Effector memory CD4-positive, alpha-beta T cell (primary cell): ENCODE data around the gene TSPAN3.

Experiments used
- DNase-seq, 3 donors: peaks; one replicate each; pipeline ENCODE4 v3.0.0-alpha.2; 2020
- H3K27ac ChIP-seq: 2 replicates; pipeline ENCODE4 v1.7.0; 2013; ENCODE audit warnings: mild to moderate bottlenecking, low read length, moderate library complexity; ENCODE audit not compliant: insufficient read depth, poor library complexity, severe bottlenecking
- H3K27me3 ChIP-seq: replicated peaks from 2 replicates; pipeline ENCODE4 v1.7.0; 2013; ENCODE audit warnings: mild to moderate bottlenecking, low read length; ENCODE audit not compliant: insufficient read depth, control insufficient read depth, poor library complexity, severe bottlenecking
- H3K36me3 ChIP-seq: 2 replicates; pipeline ENCODE4 v1.7.0; 2013; ENCODE audit warnings: mild to moderate bottlenecking, low read length, moderate library complexity; ENCODE audit not compliant: control insufficient read depth, insufficient read depth
- H3K4me1 ChIP-seq: 2 replicates; pipeline ENCODE4 v1.7.0; 2013; ENCODE audit warnings: low read length, mild to moderate bottlenecking; ENCODE audit not compliant: control insufficient read depth, insufficient read depth, poor library complexity, severe bottlenecking
- H3K4me3 ChIP-seq: 2 replicates; pipeline ENCODE4 v1.7.0; 2013; ENCODE audit warnings: low read length, low read depth, mild to moderate bottlenecking; ENCODE audit not compliant: insufficient read depth, poor library complexity, severe bottlenecking
- H3K9me3 ChIP-seq: 2 replicates; pipeline ENCODE4 v1.7.0; 2013; ENCODE audit warnings: mild to moderate bottlenecking, low read length, moderate library complexity; ENCODE audit not compliant: control insufficient read depth

TSPAN3 gene

DNA sequence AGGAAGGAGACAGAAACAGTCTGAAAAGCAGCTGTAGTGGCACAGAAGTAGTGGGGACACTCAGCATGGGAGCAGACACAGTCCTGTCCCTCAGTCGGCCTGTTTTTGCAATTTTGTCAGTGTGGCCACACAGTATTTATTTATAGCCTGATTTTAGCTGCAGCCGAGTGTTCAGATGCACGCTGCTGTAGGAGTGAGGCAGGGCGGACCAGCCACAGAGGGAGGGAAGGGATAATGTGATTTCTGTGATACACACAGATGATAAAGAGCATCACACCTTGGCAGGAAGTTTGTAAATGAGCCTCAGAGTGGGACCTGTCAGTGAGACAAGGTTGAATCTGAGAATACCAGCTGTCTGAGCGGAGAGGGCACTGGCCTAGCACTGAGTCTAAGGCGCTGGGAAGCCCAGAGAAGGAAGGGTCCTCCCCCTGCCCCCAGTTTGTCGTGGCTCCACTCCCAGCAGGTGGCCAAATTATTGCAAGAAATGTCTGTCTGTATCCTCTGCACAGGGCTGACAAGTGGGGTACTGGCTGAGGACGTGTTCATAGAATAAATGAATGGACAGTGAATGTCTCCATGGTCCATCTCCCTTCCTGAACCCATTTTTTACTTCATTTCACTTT lies 72.1 kb downstream of the TSPAN3 start:
- Histone ChIP-seq H3K9me3 (no peaks in the 10 kb centered on the region), H3K27me3 (no peaks in the 10 kb centered on the region), H3K4me3 (peak overlapping the region; percentile 4), H3K36me3 (peaks cover 16% of the 10 kb centered on the region), H3K4me1 (peaks cover 96% of the 10 kb centered on the region), H3K27ac (peak overlapping the region; percentile 85)
- no peak for DNase-seq

DNA sequence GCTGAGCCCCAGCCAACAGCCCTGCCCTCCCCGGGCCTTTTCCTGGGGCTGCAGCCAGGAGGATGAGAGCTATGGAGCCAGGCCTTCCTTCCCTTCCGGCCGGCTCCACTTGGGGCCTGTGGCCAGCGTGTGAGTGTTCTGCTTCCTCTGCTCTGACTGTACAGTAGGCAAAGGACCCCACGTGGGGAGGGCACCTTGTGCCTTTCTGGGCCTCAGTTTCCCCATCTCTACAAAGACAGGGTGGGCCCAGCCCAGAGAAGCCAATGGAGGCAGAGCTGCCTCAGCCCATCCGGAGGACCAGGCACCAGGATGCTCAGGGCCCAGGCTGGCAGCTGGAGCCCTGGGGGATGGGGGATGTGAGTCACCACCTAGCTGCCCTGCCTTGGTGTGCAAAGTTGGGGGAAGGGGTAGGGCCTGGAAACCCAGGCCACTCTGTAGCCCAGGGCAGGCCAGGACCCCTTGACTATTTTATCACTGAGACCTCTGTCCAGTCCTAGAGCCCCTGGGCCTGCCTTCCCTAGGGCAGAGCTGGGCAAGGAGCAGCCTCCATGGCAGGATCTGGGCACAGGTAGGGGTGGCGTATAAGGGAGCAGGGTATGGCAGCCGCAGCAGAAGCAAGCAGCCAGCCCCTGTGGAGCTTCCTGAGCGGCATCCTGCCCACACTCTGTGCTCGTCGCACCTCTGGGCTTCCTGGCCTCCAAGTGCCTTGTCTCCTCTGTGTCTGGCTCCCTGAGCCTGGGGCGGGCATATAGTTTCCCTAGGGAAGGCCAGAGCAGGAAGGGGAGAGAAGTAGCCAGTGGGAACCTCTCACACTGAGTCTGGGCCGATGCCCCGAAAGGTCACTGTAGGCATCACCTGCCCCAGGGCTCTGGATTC lies 74.1 kb downstream of the TSPAN3 start:
- Histone ChIP-seq H3K9me3 (no peaks in the 10 kb centered on the region), H3K4me3 (peak overlapping the region; percentile 61), H3K27ac (peak overlapping the region; percentile 85), H3K36me3 (peaks cover 16% of the 10 kb centered on the region), H3K4me1 (peaks cover 82% of the 10 kb centered on the region), H3K27me3 (no peaks in the 10 kb centered on the region)
- peak in 1 of 3 donors; percentile 47 for DNase-seq

DNA sequence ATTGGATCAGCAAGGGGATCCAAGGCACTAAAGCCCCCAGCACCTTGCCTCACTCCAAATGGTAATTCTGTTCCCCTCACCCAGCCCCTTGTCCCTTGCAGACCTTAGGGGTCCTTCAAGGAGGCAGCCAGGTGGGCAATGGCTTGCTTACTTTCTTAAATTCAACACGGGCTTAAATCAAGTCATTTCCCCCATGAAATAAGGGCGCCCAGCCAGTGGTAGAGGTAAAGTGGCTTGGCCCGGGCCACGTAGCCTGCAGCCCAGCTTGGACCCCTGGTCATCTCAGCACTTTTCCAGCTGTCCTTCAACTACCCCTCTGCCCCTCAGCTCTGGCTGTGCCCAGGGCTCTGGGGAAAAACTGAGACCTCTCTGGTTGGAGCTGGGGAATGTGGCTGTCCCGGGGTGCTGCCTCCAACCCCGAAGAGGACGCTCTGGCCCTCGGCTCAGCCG lies 74.8 kb downstream of the TSPAN3 start:
- Histone ChIP-seq H3K27me3 (no peaks in the 10 kb centered on the region), H3K4me3 (peak overlapping the region; percentile 61), H3K4me1 (peaks cover 76% of the 10 kb centered on the region), H3K36me3 (peaks cover 10% of the 10 kb centered on the region), H3K9me3 (no peaks in the 10 kb centered on the region), H3K27ac (peak overlapping the region; percentile 85)
- no peak for DNase-seq

DNA sequence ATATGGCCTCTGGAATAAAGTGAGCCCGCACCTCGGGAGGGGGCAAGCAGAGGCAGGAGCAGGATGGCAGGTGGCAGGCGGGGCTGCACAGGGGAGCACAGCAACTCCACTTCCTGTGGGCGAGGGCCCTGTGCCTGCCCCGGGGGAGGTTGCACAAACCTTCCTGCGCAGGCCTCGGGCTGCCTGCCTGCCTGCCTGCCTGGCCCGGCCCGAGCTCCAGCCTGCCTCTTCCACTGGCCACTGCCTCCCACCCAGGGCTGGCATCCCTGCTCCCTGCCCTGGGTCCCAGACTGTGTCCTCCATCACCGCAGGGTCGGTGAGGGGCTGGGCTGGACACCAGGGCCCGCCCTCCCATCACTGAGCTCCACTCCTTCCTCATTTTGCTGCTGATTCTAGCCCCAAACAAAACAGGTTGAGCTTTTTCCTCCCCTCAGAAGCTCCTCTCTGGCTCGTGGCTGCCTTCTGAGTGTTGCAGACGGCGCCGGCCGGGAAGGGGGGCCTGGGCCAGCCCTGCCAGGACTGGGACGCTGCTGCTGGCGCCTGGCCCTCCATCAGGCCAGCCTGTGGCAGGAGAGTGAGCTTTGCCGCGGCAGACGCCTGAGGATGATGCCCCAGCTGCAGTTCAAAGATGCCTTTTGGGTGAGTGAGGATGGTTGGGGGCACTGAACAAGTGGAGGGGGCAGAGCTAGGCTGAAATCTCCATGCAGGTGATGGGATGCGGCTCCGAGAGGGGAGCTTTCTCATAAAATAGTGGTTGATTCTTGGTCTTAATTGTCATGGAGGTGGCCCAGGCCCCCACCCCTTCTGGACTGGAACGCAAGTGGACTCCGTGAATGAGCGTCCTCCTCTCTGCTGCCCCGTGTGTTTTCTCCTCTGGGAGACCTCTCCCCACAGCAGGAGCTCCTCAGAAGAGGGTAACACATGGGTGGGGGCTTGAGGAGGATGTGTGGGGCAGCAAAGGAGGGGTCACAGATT lies 75.7 kb downstream of the TSPAN3 start, which contains the start of gene PSTPIP1:
Gene PSTPIP1, plus strand, starts transcription at position 156 of the 975 bp plus-strand sequence. Its CDS starts 448 bp downstream, at position 604.
- peak within 1 kb of the TSS; percentile 61 for H3K4me3 ChIP-seq
- peak; percentile 36 to 51 (median 49) for DNase-seq
- H3K36me3 ChIP-seq = peaks cover 3% of the 10 kb centered on the region
- H3K27ac ChIP-seq = peak within 1 kb of the TSS; percentile 85
- H3K27me3 ChIP-seq = no peaks in the 10 kb centered on the region
- no peaks in the 10 kb centered on the region for H3K9me3 ChIP-seq
- H3K4me1 ChIP-seq = peaks cover 69% of the 10 kb centered on the region

GRCh38 chr15:76994496-76994895 lies 76.4 kb downstream of the TSPAN3 start:
- Histone ChIP-seq H3K27ac (peak overlapping the region; percentile 85), H3K4me1 (peaks cover 62% of the 10 kb centered on the region), H3K9me3 (no peaks in the 10 kb centered on the region), H3K27me3 (no peaks in the 10 kb centered on the region), H3K4me3 (peak overlapping the region; percentile 61), H3K36me3 (peaks cover 1% of the 10 kb centered on the region)
- no peak for DNase-seq

GRCh38 chr15:76994001-76994400 lies 76.9 kb downstream of the TSPAN3 start:
- no peaks in the 10 kb centered on the region for H3K36me3 ChIP-seq
- H3K4me1 ChIP-seq = peaks cover 58% of the 10 kb centered on the region
- H3K9me3 ChIP-seq = no peaks in the 10 kb centered on the region
- peak overlapping the region; percentile 61 for H3K4me3 ChIP-seq
- DNase-seq = peak; percentile 45 to 58 (median 46)
- no peaks in the 10 kb centered on the region for H3K27me3 ChIP-seq
- peak overlapping the region; percentile 85 for H3K27ac ChIP-seq

GRCh38 chr15:76993114-76993725 lies 77.7 kb downstream of the TSPAN3 start:
- Histone ChIP-seq H3K9me3 (no peaks in the 10 kb centered on the region), H3K36me3 (no peaks in the 10 kb centered on the region), H3K27ac (peak overlapping the region; percentile 85), H3K27me3 (no peaks in the 10 kb centered on the region), H3K4me3 (no peak overlapping the region), H3K4me1 (peaks cover 58% of the 10 kb centered on the region)
- no peak for DNase-seq

DNA sequence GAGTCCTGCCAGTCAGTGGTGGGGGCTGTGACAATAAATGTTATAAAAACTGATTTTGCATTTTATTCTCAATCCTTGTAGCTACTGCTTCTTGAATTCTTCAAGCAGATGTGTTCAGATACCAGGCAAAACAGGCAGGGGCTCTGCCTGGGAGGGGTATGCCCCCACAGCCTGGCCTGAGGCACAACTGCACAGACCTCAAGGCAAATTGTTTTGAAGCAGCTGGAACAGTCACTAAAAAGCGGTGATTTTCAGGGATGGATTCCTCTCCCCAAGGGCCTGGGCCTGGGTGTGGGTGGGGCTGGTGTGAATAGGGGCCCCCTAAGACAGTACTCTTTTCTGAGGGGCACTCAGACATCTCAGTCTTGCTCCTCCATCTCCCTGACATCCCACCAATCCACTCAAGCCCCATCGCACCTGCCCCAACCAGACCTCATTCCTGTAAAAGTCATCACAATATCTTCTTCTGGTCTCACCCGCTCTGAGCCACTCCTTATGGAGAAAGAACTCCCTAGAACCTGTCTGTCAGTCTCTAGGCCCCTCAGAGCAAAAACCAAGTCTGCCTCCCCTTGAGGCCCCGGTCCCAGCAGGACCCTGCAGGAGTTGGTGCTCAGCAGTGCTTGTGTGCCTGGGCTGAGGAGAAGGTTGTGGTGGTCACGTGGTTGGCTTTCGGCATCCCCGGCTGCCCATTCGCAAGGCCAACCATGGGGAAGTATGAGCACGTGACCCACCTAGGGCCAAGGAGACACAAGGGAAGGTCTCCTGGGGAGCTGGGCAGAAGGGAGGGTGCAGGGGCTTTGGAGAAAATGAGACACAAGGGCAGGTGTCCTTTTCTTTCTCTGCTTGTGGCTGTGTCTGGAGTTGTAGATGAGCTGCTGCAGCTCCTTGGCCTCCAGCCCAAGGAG lies 78.9 kb downstream of the TSPAN3 start:
- no peak overlapping the region for H3K27ac ChIP-seq
- H3K4me3 ChIP-seq = no peak overlapping the region
- H3K27me3 ChIP-seq = no peaks in the 10 kb centered on the region
- no peak for DNase-seq
- H3K36me3 ChIP-seq = no peaks in the 10 kb centered on the region
- no peaks in the 10 kb centered on the region for H3K9me3 ChIP-seq
- H3K4me1 ChIP-seq = peaks cover 52% of the 10 kb centered on the region
